ENCODE measurements around the gene RPIA.
A peak's percentile ranks its signal among the peaks of the same experiment; 100 is the strongest.

Gene RPIA

DNA sequence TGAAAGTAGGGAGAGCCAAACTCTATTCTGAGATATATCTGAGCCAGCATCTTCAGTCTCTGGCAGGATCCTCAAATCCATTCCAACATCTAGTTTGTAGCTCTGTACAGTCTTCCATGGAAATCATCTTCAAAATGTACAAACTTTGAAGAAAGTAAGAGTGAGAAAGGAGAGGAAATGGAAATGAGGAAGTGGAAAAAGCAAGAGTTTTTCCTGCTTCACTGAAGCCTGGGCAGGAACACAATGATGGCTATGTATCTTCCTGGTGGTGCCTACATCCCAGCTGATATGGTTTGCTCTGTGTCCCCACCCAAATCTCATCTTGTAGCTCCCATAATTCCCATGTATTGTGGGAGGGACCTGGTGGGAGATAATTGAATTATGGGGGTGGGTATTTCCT, 4.1 kb upstream of the RPIA start:
- no peak for DNase-seq

GRCh38 chr2:88690591-88691338, 708 bp upstream of the RPIA start:
- no peak for DNase-seq

GRCh38 chr2:88692187-88692586, 714 bp downstream of the RPIA start:
- DNase-seq, result no peak

GRCh38 chr2:88693911-88694414, 2.5 kb downstream of the RPIA start:
- peak; percentile 11 for DNase-seq

DNA sequence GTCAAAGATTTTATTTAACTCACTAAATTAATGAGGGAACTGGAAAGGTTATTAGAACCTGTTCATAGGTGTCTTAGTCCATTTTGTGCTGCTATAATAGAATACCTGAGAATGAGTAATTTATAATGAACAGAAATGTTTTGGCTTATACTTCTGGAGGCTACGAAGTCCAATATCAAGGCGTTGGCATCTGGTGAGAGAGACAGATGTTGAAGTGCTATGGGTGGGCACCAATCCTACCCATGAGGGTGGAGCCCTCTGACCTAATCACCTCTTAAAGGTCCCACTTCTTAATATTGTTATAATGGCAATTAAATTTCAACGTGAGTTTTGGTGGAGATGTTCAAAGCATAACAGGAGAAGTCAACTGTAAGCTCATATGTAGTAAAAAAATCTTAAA, 5.1 kb downstream of the RPIA start:
- DNase-seq, result no peak

DNA sequence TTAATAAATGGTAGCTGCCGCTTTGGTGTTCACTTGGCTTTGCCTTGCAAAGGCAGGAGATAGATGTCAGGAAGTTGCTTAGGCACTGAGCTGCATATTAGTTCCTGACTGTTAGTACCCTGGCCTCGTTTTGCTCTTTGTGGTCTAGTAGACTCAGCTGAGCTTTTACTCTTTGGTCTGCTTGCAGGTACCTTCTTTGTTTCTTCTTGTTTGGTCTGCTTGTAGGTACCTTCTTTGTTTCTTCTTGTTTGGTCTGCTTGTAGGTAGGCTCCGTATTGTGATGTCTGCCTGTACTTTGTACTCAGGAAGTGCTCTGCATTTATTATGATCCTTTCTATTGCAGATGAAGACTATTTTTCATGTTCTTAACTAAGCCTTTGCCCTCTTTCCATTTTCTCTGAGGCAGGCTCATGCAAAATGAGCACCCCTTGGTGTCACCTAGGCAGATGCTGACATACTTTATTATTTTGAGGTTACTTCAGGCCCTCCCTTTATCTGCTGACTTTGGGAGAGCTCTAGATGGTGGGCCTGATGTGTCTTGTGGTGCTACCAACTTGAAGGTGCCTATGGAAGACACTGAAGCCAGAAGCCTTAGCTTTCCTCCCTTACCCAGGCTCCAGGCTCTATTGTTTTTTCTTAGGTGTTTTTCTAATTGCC, 6.0 kb downstream of the RPIA start:
- peak; percentile 17 for DNase-seq

GRCh38 chr2:88698027-88698413, 6.5 kb downstream of the RPIA start:
- no peak for DNase-seq

- DNase-seq, result no peak
Measured at GRCh38 chr2:88698498-88699233, 7.2 kb downstream of the RPIA start.

DNA sequence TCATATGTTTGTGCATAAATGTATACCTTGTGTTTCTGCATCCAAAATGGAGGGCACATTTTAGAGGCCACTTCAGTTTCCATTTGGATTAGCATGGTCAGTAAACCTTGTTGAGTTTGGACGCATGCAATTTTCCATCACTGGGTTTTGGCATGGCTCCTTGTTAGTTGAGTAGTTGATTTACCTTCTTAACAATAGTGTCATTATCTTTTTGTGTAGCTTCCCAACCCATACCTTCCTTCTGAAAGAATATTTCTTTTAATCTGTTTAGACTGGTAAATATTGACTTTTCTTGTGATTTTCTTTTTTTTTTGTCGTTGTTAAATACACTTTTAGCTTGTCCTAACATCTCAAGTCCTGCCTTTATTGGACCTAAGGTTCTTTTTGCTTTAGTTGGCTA, 15.5 kb downstream of the RPIA start:
- no peak for DNase-seq

- DNase-seq, result no peak
Measured at GRCh38 chr2:88709181-88709631, 17.7 kb downstream of the RPIA start.

DNA sequence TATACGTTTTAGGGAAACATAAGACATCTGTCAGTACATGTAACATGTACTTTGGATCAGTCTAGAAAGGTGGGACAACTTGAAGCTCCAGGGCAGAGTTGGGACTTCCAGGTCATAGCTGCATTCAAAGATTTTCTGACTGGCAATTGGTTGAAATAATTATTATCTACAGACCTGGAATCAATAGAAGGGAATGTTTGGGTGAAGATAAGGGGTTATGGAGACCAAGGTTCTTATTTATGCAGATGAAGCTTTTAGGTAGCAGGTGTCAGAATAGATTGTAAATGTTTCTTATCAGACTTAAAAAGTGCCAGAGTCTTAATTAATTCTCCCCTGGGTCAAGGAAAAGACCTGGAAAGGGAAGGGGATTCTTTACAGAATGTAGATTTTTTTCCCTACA, 19.8 kb downstream of the RPIA start:
- no peak for DNase-seq

GRCh38 chr2:88711897-88712296, 20.4 kb downstream of the RPIA start:
- DNase-seq, result no peak

GRCh38 chr2:88713408-88713807, 21.9 kb downstream of the RPIA start:
- no peak for DNase-seq

DNA sequence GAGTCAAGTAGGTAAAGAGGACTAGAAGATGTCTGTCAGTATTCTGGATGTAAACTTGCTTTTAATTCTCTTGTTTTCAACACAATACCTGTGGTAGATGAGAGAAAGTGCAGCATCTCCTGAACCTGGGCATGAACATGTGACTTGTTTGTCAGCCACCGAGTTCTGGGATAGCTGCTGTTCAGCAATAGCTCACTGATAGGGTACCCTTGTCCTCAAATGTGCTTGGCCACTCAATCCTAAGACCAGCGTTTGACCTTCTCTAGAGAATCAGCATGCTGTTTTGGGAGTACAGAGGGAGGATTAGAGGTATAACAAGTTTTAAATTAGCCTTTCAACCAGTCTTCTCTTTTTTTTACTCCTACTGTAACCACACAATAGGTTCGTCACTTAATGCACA, 23.2 kb downstream of the RPIA start:
- DNase-seq, result no peak

DNA sequence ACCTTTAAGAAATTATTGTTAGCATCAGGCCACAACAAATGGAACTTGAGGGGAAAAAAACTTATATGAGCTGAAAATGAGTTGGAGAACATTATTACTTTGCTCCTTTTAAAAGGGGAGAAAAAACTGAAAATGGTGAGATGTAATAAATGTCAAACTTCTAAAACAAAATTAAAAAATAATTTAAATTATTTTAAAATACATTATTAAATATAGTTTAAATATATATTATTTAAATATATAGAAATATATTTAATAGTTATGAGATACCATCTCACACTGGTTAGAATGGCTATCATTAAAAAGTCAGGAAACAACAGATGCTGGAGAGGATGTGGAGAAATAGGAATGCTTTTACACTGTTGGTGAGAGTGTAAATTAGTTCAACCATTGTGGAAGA, 28.9 kb downstream of the RPIA start:
- DNase-seq, result no peak

GRCh38 chr2:88721268-88721667, 29.8 kb downstream of the RPIA start:
- DNase-seq, result no peak

DNA sequence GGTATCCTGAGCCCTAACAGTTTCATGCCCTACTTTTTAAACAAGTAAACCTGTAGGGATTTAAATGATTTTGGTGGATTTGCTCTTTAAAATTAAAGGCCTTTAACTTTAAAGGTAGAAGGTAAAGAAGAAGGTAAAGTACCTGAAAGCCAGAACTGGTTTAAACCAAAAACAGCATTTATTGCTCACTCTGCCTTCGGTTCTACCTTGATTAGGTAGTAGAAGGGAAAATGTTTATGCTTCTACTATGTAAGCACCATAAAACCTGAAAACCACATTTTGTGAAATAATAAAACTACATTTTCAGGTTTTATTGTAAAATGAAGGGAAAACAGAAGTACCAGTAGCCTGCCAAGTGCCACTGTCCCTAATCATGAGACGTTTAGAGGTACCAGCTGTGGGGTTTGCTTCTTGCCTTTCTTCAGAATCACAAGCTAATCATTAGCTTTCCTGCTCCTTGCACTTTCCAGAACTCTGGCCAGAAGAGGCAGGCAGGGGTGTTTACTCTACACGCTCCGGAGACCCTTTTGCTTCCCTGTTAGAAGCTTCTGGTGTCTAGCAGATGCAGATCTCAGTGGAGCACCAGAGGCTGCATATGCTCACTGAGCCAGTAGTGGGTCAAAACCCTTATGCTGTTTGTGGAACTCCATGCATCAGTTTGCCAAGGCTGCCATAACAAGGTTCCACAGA, 33.3 kb downstream of the RPIA start:
- DNase-seq, result no peak

- peak; percentile 86 for DNase-seq
Measured at GRCh38 chr2:88729061-88729745, 37.7 kb downstream of the RPIA start.

DNA sequence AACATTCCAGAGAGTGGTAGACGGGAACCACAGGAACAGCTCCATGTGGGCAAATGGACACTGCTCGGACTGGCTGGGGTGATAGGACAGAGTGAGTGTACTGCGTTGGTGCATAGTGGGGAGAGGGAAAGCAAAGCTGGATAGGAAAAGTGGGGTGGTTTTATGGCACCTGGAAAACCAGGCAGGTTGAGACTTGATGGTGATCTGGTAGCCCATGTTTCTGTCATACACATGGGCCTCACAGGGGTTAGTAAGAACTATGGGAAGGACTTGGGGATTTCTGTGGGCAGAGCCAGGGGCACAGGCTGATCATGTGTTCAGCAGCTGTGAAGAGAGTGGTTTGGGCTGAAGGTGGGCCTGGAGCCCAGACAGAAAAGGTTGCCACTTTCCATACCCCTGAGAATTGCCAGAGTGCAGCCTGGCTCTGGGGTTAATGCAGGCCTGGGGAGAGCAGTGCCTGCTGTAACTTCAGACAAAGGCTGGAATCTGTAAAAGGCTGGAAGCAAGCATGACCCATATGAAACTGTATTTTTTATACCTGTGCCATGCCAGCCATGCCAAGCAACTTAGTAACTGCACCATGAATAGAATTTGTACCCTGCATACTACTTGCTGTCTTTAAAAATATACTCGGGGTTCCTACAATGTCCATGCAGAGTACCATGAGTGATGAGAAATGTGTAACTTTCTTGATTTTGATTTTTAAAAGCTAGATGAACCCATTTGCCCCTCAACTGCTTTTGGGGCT, 41.9 kb downstream of the RPIA start:
- DNase-seq, result no peak

DNA sequence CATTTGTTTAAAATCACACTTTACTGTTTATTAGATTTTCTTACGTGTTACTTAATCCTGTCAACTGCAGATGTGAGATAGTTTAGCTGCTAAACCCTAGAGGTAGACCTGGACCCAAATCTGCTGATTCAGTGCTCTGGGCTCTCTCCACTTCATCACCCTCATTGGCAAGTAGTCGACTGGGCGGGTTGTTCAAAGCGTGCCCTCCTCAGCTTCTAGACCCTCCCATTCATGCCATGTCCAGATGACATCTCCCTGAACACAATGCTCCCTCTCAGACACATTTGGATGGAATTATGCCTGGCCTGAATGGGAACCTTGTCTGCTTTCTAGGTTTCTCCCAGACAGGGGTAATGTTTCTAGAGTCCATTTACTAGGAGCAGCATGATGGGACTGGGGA, 43.7 kb downstream of the RPIA start:
- no peak for DNase-seq

DNA sequence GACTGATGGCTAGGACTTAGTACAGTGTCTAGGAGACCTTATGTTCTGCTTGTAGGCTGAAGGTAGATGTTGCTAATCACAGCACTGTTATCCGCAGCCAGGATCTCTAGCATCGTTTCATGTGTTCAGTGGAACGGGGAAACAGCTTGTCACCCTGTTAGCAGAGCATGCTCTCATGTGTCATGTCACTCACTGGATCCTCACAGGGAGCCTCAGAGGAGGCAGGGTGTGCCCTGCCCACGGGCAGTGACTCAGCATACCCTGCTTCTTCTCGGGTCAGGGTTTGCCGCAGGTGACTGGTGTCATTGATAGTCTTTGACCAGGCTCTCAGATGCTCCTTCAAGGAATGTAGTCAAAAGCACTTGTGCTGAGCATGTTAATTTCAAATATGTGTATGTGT, 44.4 kb downstream of the RPIA start:
- no peak for DNase-seq

- DNase-seq, result no peak
Measured at GRCh38 chr2:88736437-88736836, 45.0 kb downstream of the RPIA start.
